ENCODE data around the gene UGT8.

UGT8 gene

DNA sequence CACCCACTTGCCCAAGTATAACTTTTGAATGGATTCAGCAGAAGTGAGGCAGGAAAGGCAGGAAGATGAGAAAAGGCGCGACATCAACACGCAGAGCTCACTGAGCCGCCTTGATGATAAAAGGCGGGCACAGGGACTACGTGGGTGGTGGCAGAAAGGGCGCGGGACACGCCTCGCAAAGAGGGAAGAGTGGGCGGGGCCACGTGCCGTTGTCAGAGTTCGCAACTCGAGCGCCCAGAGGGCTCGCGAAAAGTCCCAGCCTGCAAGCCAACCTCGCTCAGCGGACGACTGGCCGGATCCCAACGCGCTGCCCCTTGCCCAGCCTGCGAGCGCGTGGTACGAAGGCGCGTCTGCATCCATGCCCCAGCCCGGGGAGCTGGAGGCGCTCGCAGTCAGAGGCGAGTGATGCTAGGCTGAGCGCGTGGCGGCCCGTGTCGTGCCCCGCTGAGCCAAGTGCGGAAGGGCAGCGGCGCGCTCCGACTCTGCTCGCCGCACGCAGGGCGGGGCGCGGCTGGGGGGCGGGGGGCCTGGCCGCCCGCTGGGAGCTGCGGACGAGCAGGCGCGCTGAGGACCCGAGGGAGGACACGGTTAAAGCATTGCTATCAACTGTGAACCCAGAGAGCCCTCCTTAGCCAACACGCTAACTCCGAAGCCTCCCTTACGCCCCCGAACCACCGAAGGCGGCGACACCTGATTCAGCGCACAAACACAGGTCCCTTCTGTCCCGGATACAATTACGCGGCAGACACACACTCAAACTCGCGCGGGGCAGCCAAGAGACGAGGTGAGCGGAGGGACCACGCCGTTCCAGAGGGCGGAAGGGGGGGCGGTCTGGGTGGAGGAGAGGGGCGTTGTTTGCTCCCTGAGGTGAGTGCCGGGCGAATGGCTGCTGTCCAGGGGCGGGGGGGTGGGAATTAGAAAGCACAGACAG is at the start of gene UGT8 (continued):
- TF ChIP-seq KLF1 (tag by site-specific recombination; IDR thresholded peaks at IDR 0.05) (peak; percentile 74), ZBTB6 (tag by site-specific recombination; IDR thresholded peaks at IDR 0.05) (no peak)
- TF ChIP-seq, protein P1, sequence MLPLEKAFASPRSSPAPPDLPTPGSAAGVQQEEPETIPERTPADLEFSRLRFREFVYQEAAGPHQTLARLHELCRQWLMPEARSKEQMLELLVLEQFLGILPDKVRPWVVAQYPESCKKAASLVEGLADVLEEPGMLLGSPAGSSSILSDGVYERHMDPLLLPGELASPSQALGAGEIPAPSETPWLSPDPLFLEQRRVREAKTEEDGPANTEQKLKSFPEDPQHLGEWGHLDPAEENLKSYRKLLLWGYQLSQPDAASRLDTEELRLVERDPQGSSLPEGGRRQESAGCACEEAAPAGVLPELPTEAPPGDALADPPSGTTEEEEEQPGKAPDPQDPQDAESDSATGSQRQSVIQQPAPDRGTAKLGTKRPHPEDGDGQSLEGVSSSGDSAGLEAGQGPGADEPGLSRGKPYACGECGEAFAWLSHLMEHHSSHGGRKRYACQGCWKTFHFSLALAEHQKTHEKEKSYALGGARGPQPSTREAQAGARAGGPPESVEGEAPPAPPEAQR (tag by site-specific recombination; IDR thresholded peaks at IDR 0.05), result no peak

DNA sequence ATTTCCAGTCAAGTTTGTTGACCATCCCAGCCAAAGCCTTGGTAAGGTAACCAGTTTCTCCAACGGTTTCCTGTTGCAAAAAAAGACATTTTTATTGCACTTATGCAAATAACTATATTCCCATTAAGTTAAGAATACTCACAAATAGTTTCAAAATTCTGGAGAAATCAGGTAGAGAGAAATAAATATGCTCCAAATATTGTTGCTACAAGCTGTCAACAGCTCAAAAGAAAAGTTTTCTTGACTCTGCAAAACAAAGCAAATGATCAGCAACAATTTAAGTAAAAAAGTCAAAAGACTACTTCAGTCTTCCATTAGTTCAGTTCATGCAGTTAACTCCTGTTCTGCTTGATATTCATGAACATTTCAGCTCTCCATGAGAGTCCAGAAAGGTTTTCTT is 49.0 kb upstream of the UGT8 start:
- CTCF ChIA-PET, result no interaction called here
- H3K36me3 ChIP-seq (ENCODE audit: control insufficient read depth in 2 of 2, insufficient read depth in 1 of 2, low read length in 2 of 2), result no peaks in the 10 kb centered on the region
- POLR2A ChIA-PET, result no interaction called here
- TF ChIP-seq BCL11A (tag by site-specific recombination; IDR thresholded peaks at IDR 0.05; ENCODE audit: low read depth), result no peak
- no peak for TF ChIP-seq ZNF530 (tag by site-specific recombination; IDR thresholded peaks at IDR 0.05; ENCODE audit: low read depth)
- TF ChIP-seq SETDB1 (IDR thresholded peaks at IDR 0.05; ENCODE audit: insufficient read length, low read length), result peak; percentile 95
- no peaks in the 10 kb centered on the region for H3K4me1 ChIP-seq (ENCODE audit: control insufficient read depth, insufficient read depth, low read length)
- no peak overlapping the region for H3K4me3 ChIP-seq (ENCODE audit: low read depth, low read length)
- H3K27ac ChIP-seq (ENCODE audit: extremely low read depth, low read depth, low read length), result no peak overlapping the region
- no peaks in the 10 kb centered on the region for H3K9me3 ChIP-seq (ENCODE audit: control insufficient read depth, insufficient read depth, low read depth, low read length)

DNA sequence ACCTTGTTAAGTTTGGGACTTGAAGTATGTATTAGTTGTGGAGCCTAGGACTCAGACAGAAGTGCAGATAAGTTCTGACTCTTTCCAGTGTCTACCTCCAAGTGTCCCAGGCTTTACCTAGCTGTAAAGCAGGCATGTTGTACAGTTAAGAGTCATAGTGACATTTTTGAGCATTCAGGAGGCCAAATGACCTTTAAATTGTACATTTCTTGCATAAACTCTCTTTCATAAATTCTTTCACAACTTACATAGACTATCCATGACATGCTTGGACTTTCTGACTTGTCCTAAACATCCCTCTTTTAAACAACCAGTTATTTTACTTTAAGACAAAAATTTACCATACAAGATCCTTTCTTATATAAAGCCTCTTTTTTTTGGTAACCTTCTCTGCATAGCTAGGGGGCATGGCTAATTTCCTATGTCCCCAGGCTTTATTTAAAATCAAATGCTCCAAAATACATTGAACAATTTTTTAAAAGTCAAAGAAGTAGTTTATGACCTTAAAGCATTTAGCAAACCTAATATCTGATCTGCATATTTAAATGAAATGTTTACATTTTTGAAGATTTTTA is 40.1 kb upstream of the UGT8 start:
- Histone ChIP-seq H3K9me3 (ENCODE audit: control insufficient read depth, insufficient read depth, low read depth, low read length) (no peaks in the 10 kb centered on the region), H3K4me1 (ENCODE audit: control insufficient read depth, insufficient read depth, low read length) (no peaks in the 10 kb centered on the region), H3K27ac (ENCODE audit: extremely low read depth, low read depth, low read length) (no peak overlapping the region), H3K4me3 (ENCODE audit: low read depth, low read length) (no peak overlapping the region), H3K36me3 (ENCODE audit: control insufficient read depth in 2 of 2, insufficient read depth in 1 of 2, low read length in 2 of 2) (no peaks in the 10 kb centered on the region)
- ChIA-PET CTCF (interaction anchor here (0.8 kb wide), 1 partner anchor 1552 kb away, joined by 3 read pairs; no protein-coding TSS in a partner anchor), POLR2A (no interaction called here)
- TF ChIP-seq OSR2 (tag by site-specific recombination; IDR thresholded peaks at IDR 0.05) (no peak), ZNF19 (tag by site-specific recombination; IDR thresholded peaks at IDR 0.05; ENCODE audit: low read depth) (no peak), ZEB2 (tag by site-specific recombination; IDR thresholded peaks at IDR 0.05) (no peak), TRIM28 (IDR thresholded peaks at IDR 0.05; ENCODE audit: borderline replicate concordance, low read length) (peak; percentile 100), SETDB1 (IDR thresholded peaks at IDR 0.05; ENCODE audit: insufficient read length, low read length) (peak; percentile 99), BCL11B (tag by site-specific recombination; IDR thresholded peaks at IDR 0.05; ENCODE audit: low read depth) (no peak), ZNF549 (tag by site-specific recombination; IDR thresholded peaks at IDR 0.05) (0 out of 2 replicates have a peak, but pooled peaks have one; percentile 28), ZNF560 (tag by site-specific recombination; IDR thresholded peaks at IDR 0.05; ENCODE audit: borderline replicate concordance) (no peak), ZNF280D (tag by site-specific recombination; IDR thresholded peaks at IDR 0.05) (peak; percentile 43; the same call in 1 of the 2 replicates), ZBTB6 (tag by site-specific recombination; IDR thresholded peaks at IDR 0.05) (no peak), ZNF133 (tag by site-specific recombination; IDR thresholded peaks at IDR 0.05) (no peak), ZNF692 (tag by site-specific recombination; IDR thresholded peaks at IDR 0.05) (no peak)

All from HEK293 (cell line).